GM19193 (cell line): ENCODE measurements around the gene TYMS.

Experiments
- POLR2A ChIP-seq: IDR thresholded peaks from 4 replicates; pipeline ENCODE4 v1.6.1; 2011; ENCODE audit not compliant: insufficient read depth, insufficient read length; ENCODE audit errors: extremely low read depth

TYMS gene

GRCh38 chr18:658947-659533 is 1.6 kb downstream of the TYMS start:
- no peak for TF ChIP-seq POLR2A

- TF ChIP-seq POLR2A, result no peak
Measured at GRCh38 chr18:659597-659996, 2.1 kb downstream of the TYMS start.

GRCh38 chr18:662197-662596 is 4.7 kb downstream of the TYMS start:
- no peak for TF ChIP-seq POLR2A

GRCh38 chr18:666177-666576 is 8.7 kb downstream of the TYMS start:
- no peak for TF ChIP-seq POLR2A

GRCh38 chr18:666628-667027 is 9.2 kb downstream of the TYMS start:
- TF ChIP-seq POLR2A, result no peak

- TF ChIP-seq POLR2A, result no peak
Measured at GRCh38 chr18:668260-668659, 10.8 kb downstream of the TYMS start.

GRCh38 chr18:669077-669476 is 11.6 kb downstream of the TYMS start:
- TF ChIP-seq POLR2A, result no peak

- no peak for TF ChIP-seq POLR2A
Measured at GRCh38 chr18:670522-670921, 13.1 kb downstream of the TYMS start.

GRCh38 chr18:671405-671804 is 14.0 kb downstream of the TYMS start:
- TF ChIP-seq POLR2A, result no peak

GRCh38 chr18:673317-673716 is 15.9 kb downstream of the TYMS start:
- TF ChIP-seq POLR2A, result no peak

- no peak for TF ChIP-seq POLR2A
Measured at GRCh38 chr18:673769-674168, 16.3 kb downstream of the TYMS start.

- no peak for TF ChIP-seq POLR2A
Measured at GRCh38 chr18:675307-675706, 17.9 kb downstream of the TYMS start.

- no peak for TF ChIP-seq POLR2A
Measured at GRCh38 chr18:676069-676468, 18.6 kb downstream of the TYMS start.

GRCh38 chr18:676736-677135 is 19.3 kb downstream of the TYMS start:
- TF ChIP-seq POLR2A, result no peak

- TF ChIP-seq POLR2A, result no peak
Measured at GRCh38 chr18:677145-677544, 19.7 kb downstream of the TYMS start.

- TF ChIP-seq POLR2A, result no peak
Measured at GRCh38 chr18:677951-678381, 20.5 kb downstream of the TYMS start.
